ENCODE data around the gene PMEPA1.
A peak's percentile ranks its signal among the peaks of the same experiment; 100 is the strongest.

PMEPA1 gene

GRCh38 chr20:57708694-57709673 lies 831 bp downstream of the PMEPA1 start:
- DNase-seq = no peak

- no peak for DNase-seq
Measured at GRCh38 chr20:57707849-57708693, 1.7 kb downstream of the PMEPA1 start.

GRCh38 chr20:57707320-57707719 lies 2.5 kb downstream of the PMEPA1 start:
- no peak for DNase-seq

GRCh38 chr20:57705127-57705899 lies 4.5 kb downstream of the PMEPA1 start:
- DNase-seq = peak in 1 of 2 experiments; percentile 27

- no peak for DNase-seq
Measured at GRCh38 chr20:57704245-57704644, 5.6 kb downstream of the PMEPA1 start.

GRCh38 chr20:57703013-57703412 lies 6.8 kb downstream of the PMEPA1 start:
- no peak for DNase-seq

GRCh38 chr20:57702521-57702920 lies 7.3 kb downstream of the PMEPA1 start:
- DNase-seq = no peak

- peak; percentile 61 to 83 for DNase-seq
Measured at GRCh38 chr20:57702091-57702490, 7.7 kb downstream of the PMEPA1 start.

GRCh38 chr20:57701651-57702050 lies 8.2 kb downstream of the PMEPA1 start:
- no peak for DNase-seq

GRCh38 chr20:57701090-57701489 lies 8.7 kb downstream of the PMEPA1 start:
- DNase-seq = no peak

GRCh38 chr20:57699395-57699794 lies 10.4 kb downstream of the PMEPA1 start:
- no peak for DNase-seq

GRCh38 chr20:57698867-57699275 lies 10.9 kb downstream of the PMEPA1 start:
- no peak for DNase-seq

GRCh38 chr20:57698116-57698866 lies 11.5 kb downstream of the PMEPA1 start:
- DNase-seq = no peak

GRCh38 chr20:57697543-57697942 lies 12.3 kb downstream of the PMEPA1 start:
- DNase-seq = no peak

- DNase-seq = peak in 1 of 2 experiments; percentile 10
Measured at GRCh38 chr20:57696401-57696961, 13.3 kb downstream of the PMEPA1 start.

GRCh38 chr20:57695940-57696339 lies 13.9 kb downstream of the PMEPA1 start:
- peak in 1 of 2 experiments; percentile 52 for DNase-seq

- no peak for DNase-seq
Measured at GRCh38 chr20:57695012-57695411, 14.8 kb downstream of the PMEPA1 start.

- no peak for DNase-seq
Measured at GRCh38 chr20:57694481-57694880, 15.3 kb downstream of the PMEPA1 start.

GRCh38 chr20:57693670-57694329 lies 16.0 kb downstream of the PMEPA1 start:
- no peak for DNase-seq

GRCh38 chr20:57693002-57693582 lies 16.7 kb downstream of the PMEPA1 start:
- DNase-seq = no peak

GRCh38 chr20:57692393-57692792 lies 17.4 kb downstream of the PMEPA1 start:
- DNase-seq = no peak
